Measurements from ENCODE around the gene DPH5.
"Not testable (repeated sequence)": the region's sequence is repeated elsewhere in the genome, so short reads cannot be mapped to it uniquely, and the experiment has no call there.

Gene DPH5

DNA sequence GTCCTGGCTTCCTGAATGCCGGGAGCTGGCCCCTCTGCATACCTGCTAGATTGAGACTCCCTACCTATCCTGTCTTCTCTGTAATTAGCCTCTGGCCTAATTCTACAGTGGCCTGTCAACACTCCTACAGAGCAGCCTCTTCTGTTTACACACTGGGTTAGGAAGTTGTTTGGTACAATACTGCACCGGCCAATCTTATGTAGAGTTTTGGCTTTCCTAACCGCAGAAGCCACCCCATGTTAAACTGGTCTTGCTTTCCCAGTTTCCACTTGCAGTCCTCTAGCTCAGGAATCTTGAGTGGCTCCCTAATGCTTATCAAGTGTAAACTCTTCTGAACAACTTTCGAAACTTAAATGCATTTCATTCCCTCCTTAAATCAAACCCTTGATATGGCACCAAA, 42.8 kb downstream of the DPH5 start:
- DNase-seq (ENCODE audit: low read depth) = no peak

DNA sequence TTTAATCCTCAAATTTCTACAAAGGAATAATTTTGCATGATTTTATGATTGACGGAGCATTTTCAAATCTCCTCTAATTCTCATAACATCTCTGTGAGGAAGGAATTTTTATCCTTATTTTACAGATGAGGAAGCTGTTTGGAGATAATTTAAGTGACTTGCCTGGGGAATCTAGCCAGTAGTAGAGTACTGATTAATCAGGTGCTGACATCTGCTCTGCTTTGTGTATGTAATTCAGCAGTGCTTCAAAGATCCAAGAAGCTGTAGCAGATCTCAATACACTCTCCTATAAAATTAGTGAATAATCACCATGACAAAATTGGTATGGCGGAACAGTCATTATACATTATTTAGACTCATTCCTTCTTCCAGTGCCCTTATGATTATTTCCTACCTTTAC, 46.0 kb downstream of the DPH5 start:
- DNase-seq (ENCODE audit: low read depth) = no peak

GRCh38 chr1:100976936-100977335, 48.6 kb downstream of the DPH5 start:
- DNase-seq (ENCODE audit: low read depth) = no peak

DNA sequence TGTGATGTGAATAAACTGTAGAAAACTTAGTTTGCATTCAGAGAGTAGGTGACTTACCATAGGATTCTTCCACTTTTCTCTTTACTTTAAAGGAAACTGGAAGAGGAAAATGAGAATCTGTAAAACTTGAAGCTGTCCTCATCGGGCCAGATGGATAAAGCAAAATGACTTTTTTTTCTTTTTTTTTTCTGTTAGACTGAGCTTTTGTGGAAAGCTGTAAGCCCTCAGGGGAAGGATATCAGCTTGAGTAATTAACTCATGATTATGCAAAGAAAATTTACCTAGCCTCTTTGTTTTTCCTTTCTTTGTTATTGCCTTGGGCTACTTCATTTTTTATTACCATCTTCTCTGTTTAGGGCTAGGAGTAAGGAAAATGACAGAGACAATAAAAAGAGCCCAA, 53.4 kb downstream of the DPH5 start:
- DNase-seq (ENCODE audit: low read depth) = no peak

GRCh38 chr1:100971021-100971420, 54.6 kb downstream of the DPH5 start:
- no peak for DNase-seq (ENCODE audit: low read depth)

GRCh38 chr1:100969327-100969726, 56.3 kb downstream of the DPH5 start:
- no peak for DNase-seq (ENCODE audit: low read depth)

- no peak for DNase-seq (ENCODE audit: low read depth)
These were observed 57.0 kb downstream of the DPH5 start for GRCh38 chr1:100968621-100969020.

GRCh38 chr1:100960098-100960497, 65.5 kb downstream of the DPH5 start:
- no peak for DNase-seq (ENCODE audit: low read depth)

GRCh38 chr1:100959502-100960060, 66.0 kb downstream of the DPH5 start:
- no peak for DNase-seq (ENCODE audit: low read depth)

DNA sequence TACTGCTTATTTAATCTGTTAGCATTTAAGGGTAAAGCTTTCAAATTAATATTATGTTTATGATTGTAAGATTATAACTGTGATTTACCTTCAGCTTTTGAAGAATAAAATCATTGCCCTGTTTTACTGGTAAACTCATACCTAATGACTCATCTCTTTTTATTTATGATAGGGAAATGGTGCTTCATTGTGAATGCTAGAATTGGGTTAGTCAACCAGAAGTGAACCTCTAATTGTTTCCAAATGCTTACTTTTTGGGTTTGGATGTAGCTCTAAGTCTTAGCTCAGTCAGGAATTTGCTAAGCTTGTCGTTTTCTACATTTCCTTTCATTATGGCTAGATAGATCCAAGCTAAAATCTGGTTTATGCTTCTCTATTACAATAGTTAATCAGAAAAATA, 70.3 kb downstream of the DPH5 start:
- peak; percentile 85 for DNase-seq (ENCODE audit: low read depth)

DNA sequence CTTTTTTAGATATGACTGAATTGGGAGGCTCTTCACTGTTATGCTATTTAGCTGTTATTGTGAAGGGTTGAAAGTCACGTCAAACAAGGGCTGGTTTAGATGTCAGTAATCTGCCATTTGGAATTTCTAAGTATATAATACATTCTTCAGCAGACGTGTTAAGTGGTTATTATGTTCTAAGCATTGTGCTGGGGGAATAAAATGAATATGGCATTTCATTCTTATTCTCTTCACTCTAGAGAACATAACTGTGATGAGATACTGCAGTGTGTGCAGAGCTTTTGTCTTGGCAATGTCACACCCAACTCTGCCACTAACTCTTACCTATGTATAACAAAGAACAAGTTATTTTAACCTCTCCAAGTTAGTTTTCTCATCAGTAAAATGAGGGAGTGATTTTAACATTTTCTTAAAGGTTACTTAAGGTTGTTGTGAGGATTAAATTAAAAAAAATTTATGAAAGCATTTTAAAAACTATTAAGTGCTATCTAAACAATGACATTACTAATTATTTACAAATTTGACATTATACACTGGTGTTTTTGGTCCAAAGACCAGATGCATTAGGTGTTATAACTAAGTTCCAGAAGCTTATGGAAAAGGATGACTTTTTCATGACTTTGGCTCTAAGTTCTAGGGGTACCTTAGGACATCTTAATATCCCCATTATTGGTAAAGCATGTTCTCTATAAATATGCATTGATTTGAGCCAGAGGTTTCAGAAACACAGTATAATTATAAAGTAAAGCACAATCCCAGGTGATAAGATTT, 71.4 kb downstream of the DPH5 start:
- no peak for DNase-seq (ENCODE audit: low read depth)

DNA sequence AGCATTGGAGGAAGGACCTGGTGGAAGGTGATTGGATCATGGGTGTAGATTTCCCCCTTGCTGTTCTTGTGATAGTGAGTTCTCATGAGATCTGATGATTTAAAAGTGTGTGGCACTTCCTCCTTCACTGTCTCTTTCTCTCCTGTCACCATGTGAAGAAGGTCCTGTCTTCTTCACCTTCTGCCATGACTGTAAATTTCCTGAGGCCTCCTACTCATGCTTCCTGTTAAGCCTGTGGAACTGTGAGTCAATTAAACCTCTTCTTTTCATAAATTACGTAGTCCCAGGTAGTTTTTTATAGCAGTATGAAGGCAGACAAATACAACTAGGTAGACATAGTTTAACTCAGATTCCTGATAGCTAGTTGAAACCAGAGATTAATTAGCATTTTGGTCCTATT, 72.6 kb downstream of the DPH5 start:
- not testable (repeated sequence) for DNase-seq (ENCODE audit: low read depth)

GRCh38 chr1:100952104-100952745, 73.4 kb downstream of the DPH5 start:
- DNase-seq (ENCODE audit: low read depth) = no peak

- no peak for DNase-seq (ENCODE audit: low read depth)
These were observed 74.8 kb downstream of the DPH5 start for GRCh38 chr1:100950781-100951180.

- no peak for DNase-seq (ENCODE audit: low read depth)
These were observed 75.2 kb downstream of the DPH5 start for GRCh38 chr1:100950337-100950736.

DNA sequence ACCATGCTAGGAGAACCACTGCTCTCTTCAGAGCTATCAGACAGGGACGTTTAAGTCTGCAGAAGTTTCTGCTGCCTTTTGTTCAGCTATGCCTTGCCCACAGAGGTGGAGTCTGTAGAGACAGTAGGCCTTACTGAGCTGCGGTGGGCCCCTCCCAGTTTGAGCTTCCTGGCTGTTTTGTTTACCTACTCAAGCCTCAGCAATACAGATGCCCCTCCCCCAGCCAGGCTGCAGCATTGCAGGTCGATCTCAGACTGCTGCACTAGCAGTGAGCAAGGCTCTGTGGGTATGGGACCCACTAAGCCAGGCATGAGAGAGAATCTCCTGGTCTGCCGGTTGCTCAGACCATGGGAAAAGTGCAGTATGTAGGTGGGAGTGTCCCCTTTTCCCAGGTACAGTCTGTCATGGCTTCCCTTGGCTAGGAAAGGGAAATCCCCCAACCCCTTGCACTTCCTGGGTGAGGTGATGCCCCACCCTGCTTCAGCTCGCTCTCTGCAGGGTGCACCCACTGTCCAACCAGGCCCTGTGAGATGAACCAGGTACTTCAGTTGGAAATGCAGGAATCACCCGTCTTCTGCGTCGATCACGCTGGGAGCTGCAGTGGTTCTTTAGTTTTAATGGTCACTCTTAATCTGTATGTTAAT, 75.9 kb downstream of the DPH5 start:
- DNase-seq (ENCODE audit: low read depth) = not testable (repeated sequence)

DNA sequence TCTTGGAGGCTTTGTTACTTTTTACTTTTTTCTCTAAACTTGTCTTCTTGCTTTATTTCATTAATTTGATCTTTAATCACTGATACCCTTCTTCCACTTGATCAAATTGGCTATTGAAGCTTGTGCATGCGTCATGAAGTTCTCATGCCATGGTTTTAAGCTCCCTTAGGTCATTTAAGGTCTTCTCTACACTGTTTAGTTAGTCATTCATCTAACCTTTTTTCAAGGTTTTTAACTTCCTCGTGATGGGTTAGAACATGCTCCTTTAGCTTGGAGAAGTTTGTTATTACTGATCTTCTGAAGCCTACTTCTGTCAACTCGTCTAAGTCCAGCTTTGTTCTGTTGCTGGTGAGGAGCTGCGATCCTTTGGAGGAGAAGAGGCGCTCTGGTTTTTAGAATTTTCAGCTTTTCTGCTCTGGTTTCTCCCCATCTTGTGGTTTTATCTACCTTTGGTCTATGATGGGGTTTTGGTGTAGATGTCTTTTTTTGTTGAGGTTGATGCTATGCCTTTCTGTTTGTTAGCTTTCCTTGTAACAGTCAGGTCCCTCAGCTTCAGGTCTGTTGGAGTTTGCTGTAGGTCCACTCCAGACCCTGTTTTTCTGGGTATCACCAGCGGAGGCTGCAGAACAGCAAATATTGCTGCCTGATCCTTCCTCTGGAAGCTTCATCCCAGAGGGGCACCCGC, 76.7 kb downstream of the DPH5 start:
- not testable (repeated sequence) for DNase-seq (ENCODE audit: low read depth)

DNA sequence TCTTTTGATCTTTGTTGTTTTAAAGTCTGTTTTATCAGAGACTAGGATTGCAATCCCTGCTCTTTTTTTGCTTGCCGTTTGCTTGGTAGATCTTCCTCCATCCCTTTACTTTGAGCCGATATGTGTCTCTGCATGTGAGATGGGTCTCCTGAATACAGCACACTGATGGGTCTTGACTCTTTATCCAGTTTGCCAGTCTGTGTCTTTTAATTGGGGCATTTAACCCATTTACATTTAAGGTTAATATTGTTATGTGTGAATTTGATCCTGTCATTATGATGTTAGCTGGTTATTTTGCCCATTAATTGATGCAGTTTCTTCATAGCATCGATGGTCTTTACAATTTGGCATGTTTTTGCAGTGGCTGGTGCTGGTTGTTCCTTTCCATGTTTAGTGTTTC, 77.8 kb downstream of the DPH5 start:
- not testable (repeated sequence) for DNase-seq (ENCODE audit: low read depth)

DNA sequence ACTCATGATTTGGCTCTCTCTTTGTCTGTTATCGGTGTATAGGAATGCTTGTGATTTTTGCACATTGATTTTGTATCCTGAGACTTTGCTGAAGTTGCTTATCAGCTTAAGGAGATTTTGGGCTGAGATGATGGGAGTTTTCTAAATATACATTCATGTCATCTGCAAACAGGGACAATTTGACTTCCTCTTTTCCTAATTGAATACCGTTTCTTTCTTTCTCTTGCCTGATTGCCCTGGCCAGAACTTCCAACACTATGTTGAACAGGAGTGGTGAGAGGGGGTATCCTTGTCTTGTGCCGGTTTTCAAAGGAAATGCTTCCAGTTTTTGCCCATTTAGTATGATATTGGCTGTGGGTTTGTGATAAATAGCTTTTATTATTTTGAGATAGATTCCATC, 79.5 kb downstream of the DPH5 start:
- not testable (repeated sequence) for DNase-seq (ENCODE audit: low read depth)

GRCh38 chr1:100943533-100943932, 82.1 kb downstream of the DPH5 start:
- DNase-seq (ENCODE audit: low read depth) = no peak

DNA sequence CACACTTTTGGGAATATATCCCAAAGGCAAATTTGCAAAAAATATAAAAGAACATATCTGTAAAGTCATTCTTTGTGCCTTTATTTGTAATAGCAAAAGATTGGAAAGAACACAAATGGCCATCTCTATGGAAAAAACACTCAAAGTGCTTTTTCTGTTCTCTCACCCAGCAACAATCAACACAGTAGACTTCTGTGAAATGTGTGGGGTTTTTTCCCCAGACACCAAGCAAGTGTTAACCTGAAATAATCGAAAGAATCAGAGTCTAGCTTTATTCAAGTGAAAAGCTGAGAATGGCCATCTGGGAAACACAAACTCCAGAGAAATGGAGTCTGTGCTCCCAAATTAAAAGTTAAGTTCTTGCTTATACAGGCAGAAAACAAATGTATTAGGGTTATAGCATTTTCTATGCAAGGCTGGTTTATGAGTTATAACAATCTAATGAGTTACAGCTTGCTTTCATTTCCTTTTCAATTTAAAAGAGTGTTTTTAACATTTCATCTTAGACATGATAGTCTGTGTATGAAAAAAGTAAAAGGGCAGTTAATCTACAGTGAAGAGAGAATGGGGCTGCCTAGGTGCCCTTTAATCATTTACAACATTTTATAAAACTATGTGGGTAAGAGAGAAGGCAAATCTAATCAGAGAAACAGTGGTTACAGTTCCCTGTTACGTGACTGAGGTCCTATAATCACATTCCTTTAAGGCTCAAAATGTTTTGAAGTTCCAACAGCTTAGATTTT, 83.1 kb downstream of the DPH5 start:
- no peak for DNase-seq (ENCODE audit: low read depth)
